Measurements from ENCODE around the gene DGUOK.
A peak's percentile ranks its signal among the peaks of the same experiment; 100 is the strongest.

DGUOK gene

GRCh38 chr2:73947412-73948018 lies 20.8 kb downstream of the DGUOK start:
- no peak for DNase-seq (ENCODE audit: low read depth in 2 of 2)

GRCh38 chr2:73949802-73950201 lies 23.1 kb downstream of the DGUOK start:
- DNase-seq (ENCODE audit: low read depth in 2 of 2): no peak

DNA sequence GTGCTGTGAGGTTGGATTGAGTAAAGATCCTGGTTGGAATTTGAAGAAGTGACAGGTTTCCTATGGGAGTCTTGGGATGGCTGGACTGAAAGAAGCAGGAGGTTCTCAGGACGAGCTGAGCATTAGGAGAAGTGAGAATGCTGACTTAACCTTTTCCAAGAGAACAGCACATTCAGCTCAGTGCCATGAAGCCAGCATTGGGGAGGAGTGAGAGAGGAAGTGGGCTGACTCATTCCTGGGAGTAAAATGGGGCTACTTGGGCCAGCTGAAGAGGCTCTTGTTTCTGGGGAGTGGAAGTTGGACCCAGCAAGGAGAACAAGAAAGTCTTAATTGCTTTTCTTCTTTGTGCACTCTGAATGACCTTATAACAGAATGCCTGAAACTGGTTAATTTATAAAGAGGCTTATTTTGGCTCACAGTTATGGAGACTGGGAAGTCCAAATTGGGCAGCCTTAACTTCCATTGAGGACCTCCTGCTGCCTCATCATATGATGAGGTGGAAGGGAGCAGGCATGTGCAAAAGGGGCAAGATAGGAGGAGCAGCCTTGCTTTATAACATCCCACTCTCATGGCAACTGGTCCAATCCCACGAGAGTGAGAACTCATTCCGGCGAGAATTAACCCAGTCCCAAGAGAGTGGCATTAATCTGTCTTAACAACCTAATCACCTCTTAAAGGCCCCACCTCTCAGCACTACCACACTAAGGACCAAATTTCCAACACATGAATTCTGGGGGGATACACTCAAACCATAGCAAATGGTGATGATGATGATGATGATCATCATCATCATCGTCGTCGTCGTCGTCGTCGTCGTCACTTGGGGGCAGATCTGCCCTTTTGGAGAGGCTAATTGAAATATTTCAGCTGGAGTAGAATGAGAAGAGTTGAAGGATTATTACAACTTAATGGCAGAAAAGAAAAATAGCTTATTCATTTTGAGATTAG lies 26.1 kb downstream of the DGUOK start:
- DNase-seq (ENCODE audit: low read depth in 2 of 2): no peak

DNA sequence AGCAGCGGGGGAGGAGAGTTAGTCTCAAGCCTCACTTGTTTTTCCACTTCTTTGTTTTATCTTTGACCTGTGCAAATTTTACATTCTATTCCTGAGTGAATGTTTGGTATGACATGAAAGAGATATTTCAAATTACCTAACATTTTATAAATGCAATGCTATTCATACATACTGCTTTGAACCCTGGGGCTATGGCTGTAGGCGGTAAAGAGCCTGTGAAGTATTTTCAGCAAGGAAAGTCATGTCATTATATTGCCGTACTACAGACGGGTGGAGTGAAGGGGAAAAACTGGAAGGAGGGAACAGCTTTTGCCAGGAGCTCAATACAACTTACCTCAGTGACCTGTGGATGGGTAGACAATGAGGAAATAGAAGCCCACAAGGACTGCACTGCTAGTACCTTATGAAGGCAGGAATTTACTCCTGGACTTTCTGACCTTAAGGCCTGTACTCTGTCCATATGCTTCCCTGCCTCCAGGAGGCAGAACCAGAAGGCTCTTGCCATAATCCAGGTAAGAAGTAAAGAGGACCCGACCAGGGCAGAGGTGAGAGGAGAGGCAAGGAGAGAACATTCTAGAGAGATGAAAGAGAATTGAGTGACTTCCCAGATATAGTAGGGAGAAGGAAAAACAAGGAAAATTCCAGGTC lies 29.7 kb downstream of the DGUOK start:
- DNase-seq (ENCODE audit: low read depth in 2 of 2): no peak

GRCh38 chr2:73961274-73961673 lies 34.6 kb downstream of the DGUOK start:
- no peak for DNase-seq (ENCODE audit: low read depth in 2 of 2)

GRCh38 chr2:73961823-73962615 lies 35.3 kb downstream of the DGUOK start:
- no peak for DNase-seq (ENCODE audit: low read depth in 2 of 2)

- DNase-seq (ENCODE audit: low read depth in 2 of 2): no peak
Measured at GRCh38 chr2:73962798-73963197, 36.1 kb downstream of the DGUOK start.

DNA sequence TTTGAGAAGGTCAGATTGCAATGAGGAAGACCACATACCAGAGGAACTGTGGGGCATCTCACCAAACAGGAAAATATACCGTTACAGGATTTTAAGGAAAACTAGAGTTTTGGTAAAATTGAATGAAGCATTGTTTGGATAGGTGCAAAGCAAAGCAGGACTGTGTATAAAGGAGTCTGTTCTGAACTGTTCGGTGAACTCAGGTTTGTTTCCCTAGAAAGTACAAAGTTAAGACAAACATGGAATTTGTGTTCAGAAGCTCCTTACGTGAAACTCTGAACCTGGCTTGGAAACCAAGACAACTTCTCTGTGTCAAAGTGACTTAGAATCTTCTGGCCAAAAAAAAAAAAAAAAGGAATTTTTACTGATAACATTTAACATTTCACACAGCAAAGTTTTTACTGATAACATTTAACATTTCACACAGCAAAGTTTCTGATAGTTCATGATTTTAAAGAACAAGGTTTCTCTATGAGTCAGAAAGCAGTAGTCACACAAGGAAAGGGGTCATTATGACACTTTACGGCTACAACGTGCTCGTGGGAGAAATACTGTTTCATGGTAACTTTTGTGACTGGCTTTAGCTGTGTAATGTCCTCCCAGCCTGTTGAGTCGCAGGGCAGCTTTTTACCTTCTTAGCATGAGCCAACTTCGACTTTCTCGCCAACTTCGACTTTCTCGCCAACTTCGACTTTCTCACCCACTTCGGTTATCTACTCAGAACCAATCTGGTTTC lies 36.9 kb downstream of the DGUOK start:
- DNase-seq (ENCODE audit: low read depth in 2 of 2): peak in 1 of 2 donors; percentile 21

- no peak for DNase-seq (ENCODE audit: low read depth in 2 of 2)
Measured at GRCh38 chr2:73964223-73964622, 37.5 kb downstream of the DGUOK start.

GRCh38 chr2:73965053-73965452 lies 38.4 kb downstream of the DGUOK start:
- DNase-seq (ENCODE audit: low read depth in 2 of 2): no peak

DNA sequence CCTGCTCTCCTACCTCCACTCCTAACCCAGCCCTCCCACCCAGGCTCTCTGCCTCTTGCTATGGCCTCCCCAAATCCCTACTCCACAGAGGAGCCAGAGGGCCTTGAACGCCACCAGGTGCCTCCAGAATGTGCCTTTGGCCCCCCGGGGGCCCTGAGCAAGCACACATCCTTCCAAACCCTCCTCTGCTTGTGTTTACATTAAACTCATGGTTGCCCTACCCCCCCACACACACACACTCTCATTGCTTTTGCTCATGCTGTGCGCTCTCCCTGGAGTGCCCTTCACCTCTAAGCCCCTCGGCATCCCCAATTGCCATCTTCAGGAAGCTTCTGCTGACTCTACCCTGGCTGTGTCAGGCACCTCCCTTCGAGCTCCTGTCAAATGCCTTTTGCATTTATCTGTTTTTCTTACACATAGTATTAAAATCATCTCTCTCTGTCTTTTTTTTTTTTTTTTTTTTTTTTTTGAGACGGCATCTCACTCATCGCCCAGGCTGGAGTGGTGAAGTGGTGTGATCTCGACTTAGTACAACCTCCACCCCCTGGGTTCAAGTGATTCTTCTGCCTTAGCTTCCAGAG lies 41.8 kb downstream of the DGUOK start:
- DNase-seq (ENCODE audit: low read depth in 2 of 2): no peak

DNA sequence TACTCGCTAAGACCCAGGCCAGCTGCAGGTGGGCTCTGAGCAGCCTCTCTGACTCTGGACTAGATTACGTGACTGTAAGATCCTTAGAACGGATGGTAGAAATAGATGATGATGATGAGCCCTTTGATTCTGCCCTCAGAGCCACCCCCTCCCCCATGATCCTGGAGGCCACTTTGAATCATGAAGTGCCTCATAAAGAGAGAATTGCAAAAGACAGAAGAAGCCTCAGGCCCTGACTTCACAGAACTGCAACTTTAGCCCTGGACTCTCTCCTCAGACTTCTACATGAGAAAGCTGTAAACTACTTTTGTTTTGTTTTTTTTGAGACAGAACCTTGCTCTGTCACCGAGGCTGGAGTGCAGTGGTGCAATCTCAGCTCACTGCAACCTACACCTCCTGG lies 42.7 kb downstream of the DGUOK start:
- DNase-seq (ENCODE audit: low read depth in 2 of 2): no peak

GRCh38 chr2:73970141-73970803 lies 43.6 kb downstream of the DGUOK start:
- no peak for DNase-seq (ENCODE audit: low read depth in 2 of 2)

GRCh38 chr2:73970850-73971471 lies 44.3 kb downstream of the DGUOK start:
- DNase-seq (ENCODE audit: low read depth in 2 of 2): no peak

DNA sequence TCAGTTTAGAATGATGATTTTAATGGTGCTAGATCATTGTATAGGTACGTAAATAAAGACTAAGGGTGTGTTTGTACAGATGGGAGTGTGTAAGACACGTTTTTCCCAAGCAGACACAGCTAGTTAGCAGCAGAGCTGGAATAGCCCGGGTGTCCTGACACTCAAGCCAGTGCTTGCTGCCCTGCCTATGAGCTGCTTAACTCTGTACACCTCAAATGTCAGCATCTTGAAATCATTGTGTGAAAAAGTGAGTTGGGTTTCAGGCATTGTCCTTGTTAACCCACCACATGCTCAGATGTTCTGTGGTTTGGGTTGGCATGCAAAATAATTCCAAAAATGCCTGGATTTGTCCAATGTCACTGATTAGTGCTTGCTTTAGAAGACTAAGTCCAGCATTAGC lies 45.0 kb downstream of the DGUOK start:
- DNase-seq (ENCODE audit: low read depth in 2 of 2): no peak

DNA sequence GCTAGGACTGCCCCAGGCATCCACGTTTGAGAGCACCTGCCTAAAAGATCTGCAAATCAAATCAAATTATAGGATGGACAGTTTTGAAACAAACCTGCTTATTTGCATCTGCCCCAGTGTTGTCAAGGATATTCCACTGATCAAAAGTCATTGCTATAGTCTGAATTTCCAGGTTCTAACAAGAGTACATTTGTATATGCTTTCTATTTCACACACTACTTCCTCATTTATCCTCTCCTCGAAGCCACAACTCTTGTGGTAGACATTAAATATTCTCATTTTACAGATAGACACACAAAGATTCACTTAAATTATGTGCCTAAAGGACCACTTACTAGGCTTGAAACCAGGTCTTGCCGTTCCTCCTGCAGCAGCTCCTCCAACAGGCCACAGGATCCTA lies 46.2 kb downstream of the DGUOK start:
- DNase-seq (ENCODE audit: low read depth in 2 of 2): no peak

DNA sequence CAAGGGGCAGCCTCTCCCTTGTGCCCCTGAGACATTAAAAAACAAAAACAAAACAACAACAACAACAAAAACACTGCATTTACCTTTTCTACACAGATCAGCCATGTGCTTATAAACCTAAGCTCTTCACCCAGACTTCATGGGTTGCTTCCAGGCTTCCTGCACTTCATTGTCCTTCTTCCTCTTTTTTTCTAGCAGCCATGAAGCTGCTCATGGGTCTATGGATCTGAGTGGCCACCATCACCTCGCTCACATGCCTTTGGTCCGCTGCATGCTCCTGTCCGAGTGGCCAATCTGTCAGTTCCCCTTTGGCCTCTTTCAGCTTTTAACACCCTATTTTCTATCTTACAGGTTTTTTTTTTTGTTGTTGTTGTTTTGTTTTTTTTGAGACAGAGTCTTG lies 49.1 kb downstream of the DGUOK start:
- DNase-seq (ENCODE audit: low read depth in 2 of 2): no peak

- no peak for DNase-seq (ENCODE audit: low read depth in 2 of 2)
Measured at GRCh38 chr2:73976803-73977202, 50.1 kb downstream of the DGUOK start.

DNA sequence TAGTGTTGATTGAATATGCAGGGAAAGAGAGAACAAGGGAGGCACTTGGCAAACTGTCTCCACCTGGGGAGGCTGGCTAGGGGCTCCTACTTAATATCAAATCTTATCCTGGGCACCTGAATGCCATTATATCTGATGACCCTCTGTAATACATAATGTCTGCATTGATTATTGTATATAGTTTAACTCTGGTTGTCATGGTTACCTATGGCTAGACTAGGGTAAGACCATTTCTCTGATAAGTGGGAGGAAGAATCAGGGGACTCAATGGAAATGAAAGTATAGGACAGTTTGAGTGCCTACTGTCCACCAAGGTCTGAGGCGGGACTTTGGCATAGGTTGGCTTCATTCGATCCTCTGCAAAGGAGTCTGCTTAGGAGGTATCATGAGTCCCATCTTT lies 50.8 kb downstream of the DGUOK start:
- no peak for DNase-seq (ENCODE audit: low read depth in 2 of 2)

DNA sequence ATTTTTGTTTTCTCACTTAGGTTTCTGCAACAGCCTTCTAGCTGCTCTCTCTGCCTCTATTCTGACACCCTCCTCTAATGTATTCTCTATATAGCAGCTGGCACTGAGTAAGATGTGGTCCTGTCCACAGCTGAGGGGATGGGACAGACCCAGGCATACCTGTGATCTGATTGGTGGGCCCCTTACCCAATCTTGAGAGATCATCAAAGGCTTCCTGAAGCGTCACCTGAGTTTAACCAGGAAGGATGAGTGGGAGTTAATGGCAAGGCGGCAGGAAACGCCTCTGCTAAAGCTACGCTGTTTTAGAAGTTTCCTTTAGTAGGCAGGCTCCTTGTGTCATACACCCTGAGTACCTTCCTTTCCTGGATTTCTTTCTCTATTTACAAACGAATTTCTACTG lies 52.3 kb downstream of the DGUOK start:
- no peak for DNase-seq (ENCODE audit: low read depth in 2 of 2)
